Hepatocyte (in vitro differentiated cells): ENCODE measurements around the gene ZNF266.

Experiments used
- CTCF ChIP-seq: fragments of 200-600 bp; sonication (generic); IDR thresholded peaks from 2 replicates; pipeline ENCODE4 v1.5.1; 2016; ENCODE audit warnings: antibody characterized with exemption, mild to moderate bottlenecking; ENCODE audit not compliant: poor library complexity
- EZH2phosphoT487 ChIP-seq: fragments of 200-600 bp; sonication (generic); IDR thresholded peaks from one replicate; pipeline ENCODE4 v1.6.1; 2018; ENCODE audit warnings: antibody characterized with exemption, mild to moderate bottlenecking, low read depth, moderate library complexity; ENCODE audit not compliant: unreplicated experiment, severe bottlenecking

- TF ChIP-seq CTCF = no peak
- TF ChIP-seq EZH2phosphoT487 = no peak
Measured at GRCh38 chr19:9370738-9371619, 64.4 kb downstream of the ZNF266 start.
